ENCODE measurements around the gene RIPPLY2.

GRCh38 chr6:83822629-83823169, 30.5 kb upstream of the RIPPLY2 start:
- TF ChIP-seq ESRRG (CRISPR knock-in tag; IDR thresholded peaks at IDR 0.05): no peak
- no peak for TF ChIP-seq CREB5 (CRISPR knock-in tag; IDR thresholded peaks at IDR 0.05; ENCODE audit: low read depth)

Data from SK-N-SH treated with all-trans-retinoic acid at 6 μM for 48 hours (cell line).